Mesodermal cell (in vitro differentiated cells): ENCODE measurements around the gene SYP.
"Not testable (repeated sequence)": the region's sequence is repeated elsewhere in the genome, so short reads cannot be mapped to it uniquely, and the experiment has no call there.

ENCODE experiments used
- H3K27ac ChIP-seq: 2 replicates; pipeline ENCODE4 v1.7.0; 2013; ENCODE audit warnings: mild to moderate bottlenecking, low read depth, low read length, moderate library complexity; ENCODE audit not compliant: severe bottlenecking
- H3K36me3 ChIP-seq: 2 replicates; pipeline ENCODE4 v1.7.1; 2013; ENCODE audit warnings: mild to moderate bottlenecking, low read length, moderate library complexity; ENCODE audit not compliant: control insufficient read depth, insufficient read depth
- H3K4me1 ChIP-seq: one replicate; pipeline ENCODE4 v1.7.1; 2013; ENCODE audit warnings: mild to moderate bottlenecking, low read length; ENCODE audit not compliant: insufficient read depth, control insufficient read depth, poor library complexity, severe bottlenecking
- H3K4me3 ChIP-seq: 2 replicates; pipeline ENCODE4 v1.7.0; 2013; ENCODE audit warnings: low read length, control low read depth, mild to moderate bottlenecking; ENCODE audit not compliant: insufficient read depth, poor library complexity, severe bottlenecking; ENCODE audit errors: extremely low read depth
- H3K9me3 ChIP-seq: 2 replicates; pipeline ENCODE4 v1.7.1; 2013; ENCODE audit warnings: mild to moderate bottlenecking, low read length, moderate library complexity; ENCODE audit not compliant: control insufficient read depth
- WGBS, 2 experiments: methylation state at CpG; one replicate each; pipeline ENCODE4 v1.1.5; 2013; ENCODE audit warnings: missing lambda C conversion rate in 2 of 2; ENCODE audit not compliant: insufficient coverage in 2 of 2; 5-methylcytosine and 5-hydroxymethylcytosine counted together

SYP gene

DNA sequence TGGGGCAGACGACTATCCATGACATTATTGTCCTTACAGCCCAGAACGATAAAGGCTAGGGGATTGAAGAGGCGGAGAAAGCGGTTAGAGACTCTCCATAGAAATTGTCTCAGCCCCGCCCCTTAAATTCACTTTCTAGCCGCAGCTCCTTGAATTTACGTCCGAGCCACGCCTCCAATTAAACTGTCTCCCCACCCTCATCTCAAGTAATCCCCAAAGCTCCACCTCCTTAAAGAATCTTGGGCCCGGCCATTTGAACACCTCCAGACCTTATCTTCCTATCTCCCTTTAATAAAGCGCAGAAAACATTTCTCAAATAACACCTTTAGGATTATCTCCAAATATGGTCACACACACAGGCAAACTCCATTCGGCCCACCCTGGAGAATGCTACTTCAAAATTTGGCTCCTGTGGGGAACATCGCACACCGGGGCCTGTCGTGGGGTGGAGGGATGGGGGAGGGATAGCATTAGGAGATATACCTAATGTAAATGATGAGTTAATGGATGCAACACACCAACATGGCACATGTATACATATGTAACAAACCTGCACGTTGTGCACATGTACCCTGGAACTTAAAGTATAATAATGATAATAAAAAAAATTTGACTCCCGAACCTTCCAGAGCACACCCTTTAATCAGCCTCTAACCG, 44.6 kb downstream of the SYP start:
- Histone ChIP-seq H3K36me3 (no peaks in the 10 kb centered on the region), H3K4me3 (peak overlapping the region; percentile 35), H3K4me1 (peaks cover 3% of the 10 kb centered on the region), H3K27ac (peak overlapping the region; percentile 98), H3K9me3 (no peaks in the 10 kb centered on the region)
- 0 to 10% methylated on average over 1 to 7 of the region's 18 CpGs for WGBS, 2 experiments

- H3K4me3 ChIP-seq = no peak overlapping the region
- no peaks in the 10 kb centered on the region for H3K9me3 ChIP-seq
- H3K36me3 ChIP-seq = no peaks in the 10 kb centered on the region
- H3K27ac ChIP-seq = no peak overlapping the region
- peaks cover 3% of the 10 kb centered on the region for H3K4me1 ChIP-seq
- no CpG with 5 or more reads among the region's 1 CpG for WGBS, 2 experiments
These were observed 46.5 kb downstream of the SYP start for GRCh38 chrX:49153467-49153866.

GRCh38 chrX:49149291-49149690, 50.7 kb downstream of the SYP start:
- not testable (repeated sequence) for H3K36me3 ChIP-seq, H3K27ac ChIP-seq, H3K9me3 ChIP-seq, H3K4me3 ChIP-seq, H3K4me1 ChIP-seq
- WGBS, 2 experiments = 96 to 100% methylated on average over 7 of the region's 14 CpGs

GRCh38 chrX:49148390-49149100, 51.4 kb downstream of the SYP start:
- H3K27ac ChIP-seq, H3K9me3 ChIP-seq, H3K4me3 ChIP-seq, H3K36me3 ChIP-seq, H3K4me1 ChIP-seq: not testable (repeated sequence)
- WGBS, 2 experiments = 90 to 92% methylated on average over 7 to 11 of the region's 21 CpGs

DNA sequence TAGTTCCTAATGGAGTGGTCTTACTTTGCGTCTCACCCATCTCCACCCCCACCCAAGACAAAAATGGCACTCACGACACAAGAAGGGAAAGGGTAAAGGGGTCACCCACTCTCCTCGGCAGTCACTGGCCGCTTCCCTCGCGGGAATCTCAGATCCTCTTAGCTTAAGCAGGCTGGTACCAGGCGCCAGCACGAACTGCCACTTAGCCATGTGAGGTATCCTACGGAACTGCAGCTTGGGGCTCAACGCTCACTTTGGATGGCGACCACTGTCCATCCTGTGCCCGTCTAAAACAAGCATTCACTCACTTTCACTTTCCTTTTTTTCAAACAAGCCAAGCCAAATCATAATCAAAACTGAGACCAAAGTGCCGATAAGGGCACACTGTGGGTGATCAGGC, 52.1 kb downstream of the SYP start:
- Histone ChIP-seq H3K4me3 (no peak overlapping the region), H3K36me3 (no peaks in the 10 kb centered on the region), H3K4me1 (no peaks in the 10 kb centered on the region), H3K27ac (no peak overlapping the region), H3K9me3 (no peaks in the 10 kb centered on the region)
- WGBS, 2 experiments = 91 to 98% methylated on average over 5 to 6 of the region's 13 CpGs

- Histone ChIP-seq H3K36me3 (no peaks in the 10 kb centered on the region), H3K27ac (no peak overlapping the region), H3K4me3 (no peak overlapping the region), H3K4me1 (no peaks in the 10 kb centered on the region), H3K9me3 (no peaks in the 10 kb centered on the region)
- WGBS, 2 experiments = 97% methylated on average over 6 of the region's 8 CpGs; no CpG with 5 or more reads in 1 of the 2 experiments
These were observed 52.7 kb downstream of the SYP start for GRCh38 chrX:49147282-49147681.

- WGBS, 2 experiments = no CpG with 5 or more reads among the region's 7 CpGs
- not testable (repeated sequence) for H3K4me3 ChIP-seq, H3K4me1 ChIP-seq, H3K27ac ChIP-seq, H3K36me3 ChIP-seq
- peaks cover 14% of the 10 kb centered on the region for H3K9me3 ChIP-seq
These were observed 56.8 kb downstream of the SYP start for GRCh38 chrX:49143154-49143553.

GRCh38 chrX:49142264-49142663, 57.7 kb downstream of the SYP start:
- H3K4me3 ChIP-seq, H3K27ac ChIP-seq, H3K36me3 ChIP-seq, H3K4me1 ChIP-seq: not testable (repeated sequence)
- H3K9me3 ChIP-seq = peaks cover 14% of the 10 kb centered on the region
- 60% methylated on average over 1 of the region's 9 CpGs; no CpG with 5 or more reads in 1 of the 2 experiments for WGBS, 2 experiments

- H3K4me1 ChIP-seq = no peaks in the 10 kb centered on the region
- no peaks in the 10 kb centered on the region for H3K36me3 ChIP-seq
- no peak overlapping the region for H3K27ac ChIP-seq
- WGBS, 2 experiments = no CpG with 5 or more reads among the region's 4 CpGs
- peaks cover 14% of the 10 kb centered on the region for H3K9me3 ChIP-seq
- no peak overlapping the region for H3K4me3 ChIP-seq
These were observed 60.3 kb downstream of the SYP start for GRCh38 chrX:49139713-49140112.
